Stomach smooth muscle (tissue), 2 donors: ENCODE measurements around the gene CPLX3.

Source experiments
- H3K27ac ChIP-seq: one replicate; pipeline ENCODE4 v1.7.0; 2013; ENCODE audit warnings: mild to moderate bottlenecking, low read length, inconsistent platforms
- H3K27me3 ChIP-seq, 2 donors: one replicate each; pipeline ENCODE4 v1.7.0; 2013; ENCODE audit warnings: low read length in 2 of 2; ENCODE audit not compliant: insufficient read depth in 2 of 2, control insufficient read depth in 1 of 2
- H3K36me3 ChIP-seq, 2 donors: one replicate each; pipeline ENCODE4 v1.7.0; 2013; ENCODE audit warnings: low read length in 2 of 2; ENCODE audit not compliant: control insufficient read depth in 2 of 2, insufficient read depth in 2 of 2
- H3K4me1 ChIP-seq: one replicate; pipeline ENCODE4 v1.7.0; 2013; ENCODE audit warnings: low read length; ENCODE audit not compliant: control insufficient read depth, insufficient read depth
- H3K4me3 ChIP-seq, 2 donors: one replicate each; pipeline ENCODE4 v1.7.0; 2013; ENCODE audit warnings: low read length in 2 of 2
- H3K9ac ChIP-seq, 2 donors: one replicate each; pipeline ENCODE4 v1.7.0; 2013; ENCODE audit warnings: low read length in 2 of 2, mild to moderate bottlenecking in 1 of 2
- H3K9me3 ChIP-seq, 2 donors: one replicate each; pipeline ENCODE4 v1.7.0; 2013; ENCODE audit warnings: low read length in 2 of 2; ENCODE audit not compliant: control insufficient read depth in 2 of 2
- donor health status: healthy.
- donor health status: Pancreatic carcinoma.

CPLX3 gene

GRCh38 chr15:74847432-74847831 is 21.0 kb downstream of the CPLX3 start:
- H3K9ac ChIP-seq = peak overlapping the region in 1 of 2 donors; percentile 21
- H3K4me1 ChIP-seq = peaks cover 18% of the 10 kb centered on the region
- H3K27ac ChIP-seq = no peak overlapping the region
- H3K4me3 ChIP-seq = no peak overlapping the region
- no peaks in the 10 kb centered on the region for H3K9me3 ChIP-seq
- H3K36me3 ChIP-seq = peaks cover 39 to 49% of the 10 kb centered on the region in 2 donors
- H3K27me3 ChIP-seq = no peaks in the 10 kb centered on the region

- no peak overlapping the region for H3K27ac ChIP-seq
- H3K4me3 ChIP-seq = no peak overlapping the region
- no peaks in the 10 kb centered on the region for H3K27me3 ChIP-seq
- H3K9ac ChIP-seq = no peak overlapping the region
- no peaks in the 10 kb centered on the region for H3K9me3 ChIP-seq
- no peaks in the 10 kb centered on the region for H3K4me1 ChIP-seq
- peaks cover 56 to 59% of the 10 kb centered on the region in 2 donors for H3K36me3 ChIP-seq
These were observed 24.0 kb downstream of the CPLX3 start for GRCh38 chr15:74850393-74850792.

- Histone ChIP-seq H3K4me1 (peaks cover 4% of the 10 kb centered on the region), H3K9me3 (no peaks in the 10 kb centered on the region), H3K4me3 (no peak overlapping the region), H3K27ac (no peak overlapping the region), H3K9ac (no peak overlapping the region), H3K27me3 (no peaks in the 10 kb centered on the region), H3K36me3 (peaks cover 56 to 57% of the 10 kb centered on the region in 2 donors)
These were observed 25.5 kb downstream of the CPLX3 start for GRCh38 chr15:74851960-74852359.

- no peak overlapping the region for H3K4me3 ChIP-seq
- no peak overlapping the region for H3K9ac ChIP-seq
- H3K27ac ChIP-seq = no peak overlapping the region
- H3K9me3 ChIP-seq = no peaks in the 10 kb centered on the region
- peaks cover 43 to 48% of the 10 kb centered on the region in 2 donors for H3K36me3 ChIP-seq
- peaks cover 9% of the 10 kb centered on the region for H3K4me1 ChIP-seq
- no peaks in the 10 kb centered on the region for H3K27me3 ChIP-seq
These were observed 28.1 kb downstream of the CPLX3 start for GRCh38 chr15:74854453-74855022.

- no peaks in the 10 kb centered on the region for H3K27me3 ChIP-seq
- H3K9ac ChIP-seq = no peak overlapping the region
- no peak overlapping the region for H3K4me3 ChIP-seq
- no peak overlapping the region for H3K27ac ChIP-seq
- H3K4me1 ChIP-seq = peaks cover 9% of the 10 kb centered on the region
- H3K9me3 ChIP-seq = no peaks in the 10 kb centered on the region
- peaks cover 31 to 36% of the 10 kb centered on the region in 2 donors for H3K36me3 ChIP-seq
These were observed 29.4 kb downstream of the CPLX3 start for GRCh38 chr15:74855857-74856256.

- no peaks in the 10 kb centered on the region for H3K9me3 ChIP-seq
- H3K36me3 ChIP-seq = peaks cover 25 to 30% of the 10 kb centered on the region in 2 donors
- H3K9ac ChIP-seq = no peak overlapping the region
- no peak overlapping the region for H3K4me3 ChIP-seq
- H3K4me1 ChIP-seq = peaks cover 9% of the 10 kb centered on the region
- no peaks in the 10 kb centered on the region for H3K27me3 ChIP-seq
- no peak overlapping the region for H3K27ac ChIP-seq
These were observed 30.1 kb downstream of the CPLX3 start for GRCh38 chr15:74856537-74856936.

- Histone ChIP-seq H3K9ac (no peak overlapping the region), H3K4me3 (no peak overlapping the region), H3K9me3 (no peaks in the 10 kb centered on the region), H3K27me3 (no peaks in the 10 kb centered on the region), H3K36me3 (peaks cover 20 to 23% of the 10 kb centered on the region in 2 donors), H3K27ac (no peak overlapping the region), H3K4me1 (peaks cover 9% of the 10 kb centered on the region)
These were observed 30.7 kb downstream of the CPLX3 start for GRCh38 chr15:74857082-74857655.

- Histone ChIP-seq H3K27me3 (no peaks in the 10 kb centered on the region), H3K9me3 (no peaks in the 10 kb centered on the region), H3K9ac (no peak overlapping the region), H3K4me3 (no peak overlapping the region), H3K4me1 (peaks cover 9% of the 10 kb centered on the region), H3K36me3 (peaks cover 13 to 17% of the 10 kb centered on the region in 2 donors), H3K27ac (no peak overlapping the region)
These were observed 31.4 kb downstream of the CPLX3 start for GRCh38 chr15:74857671-74858368.

- no peaks in the 10 kb centered on the region for H3K27me3 ChIP-seq
- peaks cover 9% of the 10 kb centered on the region for H3K4me1 ChIP-seq
- H3K9ac ChIP-seq = no peak overlapping the region
- H3K9me3 ChIP-seq = no peaks in the 10 kb centered on the region
- no peak overlapping the region for H3K27ac ChIP-seq
- peaks cover 8 to 11% of the 10 kb centered on the region in 2 donors for H3K36me3 ChIP-seq
- no peak overlapping the region for H3K4me3 ChIP-seq
These were observed 31.9 kb downstream of the CPLX3 start for GRCh38 chr15:74858369-74858740.

- H3K4me1 ChIP-seq = peaks cover under 1% of the 10 kb centered on the region
- H3K27ac ChIP-seq = no peak overlapping the region
- H3K9ac ChIP-seq = no peak overlapping the region
- no peaks in the 10 kb centered on the region for H3K27me3 ChIP-seq
- H3K36me3 ChIP-seq = peaks cover 0 to 5% of the 10 kb centered on the region in 2 donors
- H3K9me3 ChIP-seq = no peaks in the 10 kb centered on the region
- H3K4me3 ChIP-seq = no peak overlapping the region
These were observed 37.0 kb downstream of the CPLX3 start for GRCh38 chr15:74863239-74864056.
